HG03108 (cell line): Measurements from ENCODE around the gene MS4A13.
"Not testable (repeated sequence)": the region's sequence is repeated elsewhere in the genome, so short reads cannot be mapped to it uniquely, and the experiment has no call there.

ENCODE experiments used
- ATAC-seq: cut with Tn5 transposase; IDR thresholded peaks from one replicate; pipeline ENCODE4 v1.9.1; 2021; ENCODE audit warnings: moderate library complexity; ENCODE audit not compliant: unreplicated experiment

The MS4A13 gene

DNA sequence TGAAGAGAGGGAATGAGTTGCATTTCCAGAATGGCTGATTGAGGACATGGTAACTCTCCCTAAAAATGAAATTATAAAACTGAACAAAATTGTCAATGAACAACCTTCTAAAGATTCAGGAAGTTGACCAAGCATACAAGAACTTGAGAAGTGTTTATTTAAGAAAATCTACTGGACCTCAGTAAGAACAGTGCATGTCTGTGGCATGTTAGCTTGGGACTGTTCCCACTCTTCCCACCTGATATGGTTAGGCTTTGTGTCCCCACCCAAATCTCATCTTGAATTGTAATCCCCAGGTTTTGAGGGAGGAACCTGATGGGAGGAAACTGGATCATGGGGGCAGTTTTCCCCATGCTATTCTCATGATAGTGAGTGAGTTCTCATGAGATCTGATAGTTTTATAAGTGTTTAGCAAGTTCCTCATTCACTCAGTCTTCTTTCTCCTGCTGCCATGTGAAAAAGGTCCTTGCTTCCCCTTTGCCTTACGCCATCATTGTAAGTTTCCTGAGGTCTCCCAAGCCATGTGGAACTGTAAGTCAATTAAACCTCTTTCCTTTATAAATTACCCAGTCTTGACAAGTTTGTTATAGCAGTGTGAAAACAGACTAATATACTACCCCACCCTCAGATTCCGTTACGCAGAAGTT is 15.4 kb downstream of the MS4A13 start:
- no peak for ATAC-seq

DNA sequence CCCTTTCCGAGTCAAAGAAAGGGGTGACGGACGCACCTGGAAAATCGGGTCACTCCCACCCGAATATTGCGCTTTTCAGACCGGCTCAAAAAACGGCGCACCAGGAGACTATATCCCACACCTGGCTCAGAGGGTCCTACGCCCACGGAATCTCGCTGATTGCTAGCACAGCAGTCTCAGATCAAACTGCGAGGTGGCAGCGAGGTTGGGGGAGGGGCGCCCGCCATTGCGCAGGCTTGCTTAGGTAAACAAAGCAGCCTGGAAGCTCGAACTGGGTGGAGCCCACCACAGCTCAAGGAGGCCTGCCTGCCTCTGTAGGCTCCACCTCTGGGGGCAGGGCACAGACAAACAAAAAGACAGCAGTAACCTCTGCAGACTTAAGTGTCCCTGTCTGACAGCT is 17.2 kb downstream of the MS4A13 start:
- ATAC-seq = not testable (repeated sequence)

DNA sequence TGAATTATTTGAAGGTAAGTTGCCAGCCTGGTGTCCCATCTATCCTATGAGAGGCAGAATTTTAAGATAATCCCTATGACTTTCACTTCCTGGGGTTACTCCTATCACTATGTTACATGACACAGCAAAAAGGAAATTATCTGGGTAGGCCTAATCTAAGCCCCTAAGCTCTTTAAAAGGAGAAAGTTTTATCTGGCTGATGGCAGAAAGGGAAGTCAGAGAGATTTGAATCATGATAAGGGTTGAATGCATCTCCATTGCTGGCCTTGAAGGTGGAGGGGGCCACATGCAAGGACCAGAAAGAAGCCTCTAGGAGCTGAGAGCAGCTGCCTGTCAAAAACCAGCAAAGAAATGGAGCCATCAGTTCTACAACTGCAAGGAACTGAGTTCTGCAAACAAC is 23.4 kb downstream of the MS4A13 start:
- ATAC-seq = not testable (repeated sequence)

DNA sequence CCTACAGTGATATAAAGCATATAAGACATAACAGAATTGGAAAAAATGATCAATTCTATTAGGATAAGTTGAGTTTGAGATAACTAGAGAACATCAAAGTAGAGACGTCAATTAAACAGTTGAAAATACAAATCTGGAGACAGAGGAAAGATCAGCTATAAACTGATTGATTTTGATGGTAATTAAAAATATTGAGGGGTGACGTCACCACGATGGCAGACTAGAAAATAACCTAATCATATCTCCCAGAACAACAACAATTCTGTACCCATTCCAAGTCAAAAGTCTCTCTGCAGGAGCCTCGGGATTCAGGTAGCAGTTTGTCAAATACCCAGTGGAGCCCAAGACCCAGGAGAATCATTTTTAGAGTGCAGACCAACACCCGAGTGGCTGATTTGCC is 28.9 kb downstream of the MS4A13 start:
- ATAC-seq = no peak

DNA sequence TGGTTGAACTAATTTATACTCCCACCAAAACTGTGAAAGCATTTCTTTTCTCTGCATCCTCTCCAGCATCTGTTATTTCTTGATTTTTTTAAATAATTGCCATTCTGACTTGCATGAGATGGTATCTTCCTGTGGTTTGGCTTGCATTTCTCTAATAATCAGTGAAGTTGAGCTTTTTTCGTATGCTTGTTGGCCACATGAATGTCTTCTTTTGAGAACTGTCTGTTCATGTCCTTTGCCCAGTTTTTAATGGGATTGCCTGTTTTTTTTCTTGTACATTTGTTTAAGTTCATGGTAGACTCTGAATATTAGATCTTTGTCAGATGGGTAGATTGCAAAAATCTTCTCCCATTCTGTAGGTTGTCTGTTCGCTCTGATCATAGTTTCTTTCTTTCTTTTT is 46.1 kb downstream of the MS4A13 start:
- no peak for ATAC-seq

DNA sequence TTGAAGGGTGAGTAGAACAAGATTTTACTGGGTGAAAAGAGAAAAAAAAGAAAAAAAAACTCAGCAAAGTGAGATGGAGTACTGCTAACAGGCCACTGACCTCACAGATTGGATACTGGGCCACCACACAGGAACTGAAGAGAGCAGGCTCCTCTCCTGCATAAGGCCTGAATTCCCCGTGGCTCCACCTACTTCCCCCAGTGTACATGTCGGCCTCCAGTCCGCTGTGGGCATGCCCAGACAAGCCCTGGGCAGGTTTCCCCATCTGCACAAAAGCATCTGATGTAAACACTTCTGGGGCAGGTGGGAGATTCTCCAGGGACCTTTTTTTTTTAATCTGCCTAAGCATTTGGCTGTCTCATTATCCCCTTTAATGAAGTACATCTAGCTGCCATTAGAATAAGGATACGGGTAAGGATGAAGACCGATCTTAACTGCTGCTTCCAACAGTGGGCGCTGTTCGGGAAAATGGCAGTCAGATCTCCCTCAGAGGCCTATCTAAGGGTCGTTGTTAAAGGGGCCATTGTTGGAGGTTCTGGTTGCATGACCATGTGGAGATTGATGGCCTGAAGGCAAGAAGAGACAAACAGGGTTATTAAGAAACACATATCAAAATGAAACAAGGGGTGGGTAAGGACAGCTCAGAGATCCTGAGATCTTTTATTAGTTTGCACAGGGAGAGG is 48.5 kb downstream of the MS4A13 start:
- no peak for ATAC-seq

DNA sequence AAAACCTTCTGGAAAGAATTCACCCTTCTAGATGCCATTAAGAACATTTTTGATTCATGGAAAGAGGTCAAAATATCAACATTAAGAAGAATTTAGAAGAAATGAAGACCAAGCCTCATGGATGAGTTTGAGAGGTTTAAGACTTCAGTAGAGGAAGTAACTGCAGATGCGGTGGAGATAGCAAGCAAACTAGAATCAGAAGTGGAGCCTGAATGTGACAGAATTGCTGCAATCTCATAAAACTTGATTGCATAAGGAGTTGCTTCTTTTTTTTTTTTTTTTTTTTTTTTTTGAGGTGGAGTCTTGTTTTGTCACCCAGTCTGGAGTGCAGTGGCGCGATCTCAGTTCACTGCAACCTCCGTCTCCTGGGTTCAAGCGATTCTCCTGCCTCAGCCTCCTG is 51.6 kb downstream of the MS4A13 start:
- ATAC-seq = no peak

DNA sequence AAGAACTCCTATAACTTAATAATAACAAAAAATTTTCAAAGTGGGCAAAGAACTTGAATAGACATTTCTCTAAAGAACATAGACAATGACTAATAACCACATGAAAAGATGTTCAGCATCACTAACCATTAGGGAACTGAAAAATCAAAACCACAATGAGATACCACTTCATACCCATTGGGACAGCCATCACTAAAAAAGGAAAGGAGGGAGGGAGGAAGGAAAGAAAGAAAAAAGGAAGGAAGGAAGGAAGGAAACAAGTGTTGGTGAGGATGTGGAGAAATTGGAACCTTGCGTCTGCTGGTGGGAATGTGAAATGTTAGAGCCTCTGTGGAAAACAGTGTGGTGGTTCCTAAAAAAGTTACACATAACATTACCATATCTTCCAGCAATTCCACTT is 55.8 kb downstream of the MS4A13 start:
- ATAC-seq = no peak

DNA sequence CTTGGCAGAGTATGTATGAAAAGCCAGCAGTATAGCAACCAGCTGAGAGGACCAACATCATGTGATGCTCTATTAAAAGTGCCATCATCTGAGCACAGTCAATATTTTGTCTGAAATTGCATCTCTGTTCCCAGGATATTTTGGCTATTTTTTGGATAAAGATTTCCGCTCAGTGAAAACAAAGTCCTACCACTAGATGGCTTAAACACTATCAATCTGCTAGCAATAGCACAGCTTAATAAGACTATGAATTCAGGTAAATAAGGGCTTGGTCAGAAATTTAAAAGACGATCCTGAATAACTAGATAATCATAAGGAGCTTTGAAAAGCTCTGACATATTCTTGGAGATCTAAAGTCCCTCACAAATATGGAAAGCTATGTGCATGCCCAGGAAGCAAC is 74.4 kb downstream of the MS4A13 start:
- ATAC-seq = no peak
